Esophagus squamous epithelium (tissue), 4 donors: ENCODE measurements around the gene PYGL.
"Not testable (repeated sequence)": the region's sequence is repeated elsewhere in the genome, so short reads cannot be mapped to it uniquely, and the experiment has no call there.

Experiments
- CTCF ChIP-seq, 6 experiments: fragments of 450-650 bp in 4 of 6; fragments of 200-600 bp in 2 of 6; sonication (generic) in 2 of 6; IDR thresholded peaks; one replicate each; pipeline ENCODE4 v1.5.1; 2016 to 2019; ENCODE audit warnings: antibody characterized with exemption in 6 of 6, mild to moderate bottlenecking in 4 of 6, moderate library complexity in 4 of 6
- POLR2A ChIP-seq, 4 donors: fragments of 450-650 bp; IDR thresholded peaks; one replicate each; pipeline ENCODE4 v1.6.1; 2017; ENCODE audit warnings: antibody characterized with exemption in 4 of 4, mild to moderate bottlenecking in 4 of 4, moderate library complexity in 3 of 4

GRCh38 chr14:50941638-50942037 is 2.6 kb downstream of the PYGL start:
- not testable (repeated sequence) for TF ChIP-seq CTCF, POLR2A (IDR thresholded peaks at IDR 0.05)
